Left ventricle myocardium superior (tissue), 1 donor: Measurements from ENCODE around the gene ZNF665. TPM values are rescaled to one million over a fixed set of nuclear protein-coding genes. Genes with fewer than 3 reads are reported as not detected.
A peak's percentile ranks its signal among the peaks of the same experiment; 100 is the strongest.
"Not testable (repeated sequence)": the region's sequence is repeated elsewhere in the genome, so short reads cannot be mapped to it uniquely, and the experiment has no call there.

Experiments
- ATAC-seq: fragments of 200-7000 bp; cut with Tn5 transposase; one replicate; pipeline ENCODE4 v1.9.1; 2020; ENCODE audit warnings: mild to moderate bottlenecking, moderate library complexity
- DNase-seq: peaks from one replicate; pipeline ENCODE4 v3.0.0-alpha.2; 2020
- intact Hi-C: fragments of 100-400 bp; cut with micrococcal nuclease; formaldehyde crosslinking; loops from one replicate; pipeline ENCODE4 v1.11.0; 2022
- long read RNA-seq: library from polyadenylated mRNA; unstranded; transcript quantifications from one replicate; pipeline ENCODE4 v2.0.0, GENCODE V29; 2021
- total RNA-seq: library from RNA; stranded (reverse); fragmentation: NEBNext Ultra II Directional; extraction: Animal tissue kit (Norgen Biotek cat#: 25700); gene quantifications from one replicate; pipeline ENCODE4 v1.2.1, GENCODE V29; 2021
- donor health status: DM: no; HTN: yes; CAD: no; lungs with severe emphysema.

ZNF665 gene
- total RNA-seq: 0.64 TPM
- long read RNA-seq, partial matches to known transcripts: 0 of 1 reads
- long read RNA-seq, other reads (novel, unspliced or antisense): 1 of 1 reads

- DNase-seq (peak; percentile 91), ATAC-seq (peak; percentile 85)
- intact Hi-C loops: no loop called here
Measured at GRCh38 chr19:53192771-53193534, at the start of gene ZNF665. TSS of gene ZNF665 (minus strand) at chr19:53193358. CDS start at chr19:53182898, 10,460 bp downstream.

- ATAC-seq (no peak), DNase-seq (no peak)
- intact Hi-C loops: no loop called here
Measured at GRCh38 chr19:53237114-53237777, 44.1 kb upstream of the ZNF665 start.

- DNase-seq: no peak
- ATAC-seq: no peak
- intact Hi-C loops: no loop called here
Measured at GRCh38 chr19:53224606-53225005, 31.4 kb upstream of the ZNF665 start.

DNA sequence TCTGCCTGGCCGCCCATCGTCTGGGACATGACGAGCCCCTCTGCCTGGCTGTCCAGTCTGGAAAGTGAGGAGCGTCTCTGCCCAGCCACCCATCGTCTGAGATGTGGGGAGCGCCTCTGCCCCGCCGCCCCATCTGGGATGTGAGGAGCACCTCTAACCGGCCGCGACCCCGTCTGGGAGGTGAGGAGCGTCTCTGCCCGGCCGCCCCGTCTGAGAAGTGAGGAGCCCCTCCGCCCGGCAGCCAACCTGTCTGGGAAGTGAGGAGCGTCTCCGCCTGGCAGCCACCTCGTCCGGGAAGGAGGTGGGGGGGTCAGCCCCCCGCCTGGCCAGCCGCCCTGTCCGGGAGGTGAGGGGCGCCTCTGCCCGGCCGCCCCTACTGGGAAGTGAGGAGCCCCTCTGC is 29.6 kb upstream of the ZNF665 start:
- DNase-seq, intact Hi-C loops, ATAC-seq: not testable (repeated sequence)

- ATAC-seq (no peak), DNase-seq (no peak)
- intact Hi-C loops: no loop called here
Measured at GRCh38 chr19:53212703-53213320, 19.7 kb upstream of the ZNF665 start.

- ATAC-seq, intact Hi-C loops, DNase-seq: not testable (repeated sequence)
Measured at GRCh38 chr19:53211554-53211953, 18.4 kb upstream of the ZNF665 start.

DNA sequence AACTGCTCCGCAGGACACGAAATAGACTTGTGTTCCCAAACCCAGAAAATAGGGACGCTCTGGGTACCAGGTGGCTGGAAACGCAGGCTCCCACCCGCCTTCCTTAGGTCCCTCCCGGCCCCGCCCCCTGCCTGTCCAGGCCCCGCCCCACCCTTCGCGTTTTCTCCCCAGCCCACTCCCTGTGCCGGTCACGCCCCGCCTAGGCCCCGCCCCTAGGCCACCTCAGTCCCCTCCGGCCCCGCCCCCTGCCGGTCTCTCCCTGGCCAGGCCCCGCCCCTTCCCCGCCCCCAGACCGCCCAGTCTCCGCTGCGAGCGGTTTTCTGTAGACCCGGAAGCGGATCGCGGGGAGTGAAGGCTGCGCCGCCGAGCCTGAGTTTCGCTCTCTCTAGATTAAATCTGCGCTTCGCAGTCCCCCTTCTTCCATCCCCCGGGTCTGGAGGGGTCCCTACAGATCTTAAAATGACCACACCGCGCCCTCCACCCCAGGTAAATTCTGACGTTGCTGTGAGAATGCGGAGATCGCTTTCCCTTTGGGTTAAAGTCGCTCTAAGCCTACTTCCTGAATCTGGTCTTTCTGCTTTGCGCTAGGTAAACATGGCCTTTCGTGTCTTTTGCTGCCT is 3.7 kb upstream of the ZNF665 start:
- DNase-seq: peak; percentile 99
- intact Hi-C loops: no loop called here
- peak; percentile 96 for ATAC-seq

GRCh38 chr19:53195265-53195903 is 2.2 kb upstream of the ZNF665 start:
- intact Hi-C loops: no loop called here
- DNase-seq (peak; percentile 67), ATAC-seq (peak; percentile 58)

DNA sequence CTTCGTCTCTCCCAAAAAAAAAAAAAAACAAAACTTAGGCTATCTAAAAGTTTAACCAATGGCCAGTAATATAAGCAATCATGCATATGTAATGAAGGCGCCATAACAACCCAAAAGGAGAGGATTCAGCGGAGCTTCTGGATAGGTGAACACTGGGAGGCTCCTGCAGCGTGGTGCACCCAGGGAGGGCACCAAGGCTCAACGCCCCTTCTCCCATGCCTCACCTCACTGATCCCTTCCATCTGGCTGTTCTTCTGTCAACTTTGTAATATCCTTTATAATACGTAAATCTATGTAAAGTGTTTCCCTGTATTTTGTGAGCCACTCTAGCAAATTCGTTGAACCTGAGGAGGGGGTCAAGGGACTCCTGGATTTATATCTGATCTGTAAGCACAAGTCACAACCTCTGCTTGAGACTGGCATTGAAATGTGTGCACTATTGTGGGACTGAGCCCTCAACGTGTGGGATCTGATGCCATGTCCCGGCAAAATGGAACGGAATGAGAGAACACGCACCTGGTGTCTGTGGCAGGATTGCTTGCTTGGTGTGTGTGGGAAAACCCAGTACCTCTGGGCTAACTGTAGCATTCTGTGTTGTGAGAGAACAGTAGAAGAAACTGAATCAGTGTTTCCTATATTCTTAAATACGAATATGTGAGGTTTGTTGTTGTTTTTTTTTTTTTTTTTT is 521 bp upstream of the ZNF665 start:
- ATAC-seq: peak; percentile 2
- intact Hi-C loops: no loop called here
- no peak for DNase-seq

GRCh38 chr19:53190253-53190652 is 2.9 kb downstream of the ZNF665 start:
- DNase-seq (no peak), ATAC-seq (no peak)
- intact Hi-C loops: no loop called here

DNA sequence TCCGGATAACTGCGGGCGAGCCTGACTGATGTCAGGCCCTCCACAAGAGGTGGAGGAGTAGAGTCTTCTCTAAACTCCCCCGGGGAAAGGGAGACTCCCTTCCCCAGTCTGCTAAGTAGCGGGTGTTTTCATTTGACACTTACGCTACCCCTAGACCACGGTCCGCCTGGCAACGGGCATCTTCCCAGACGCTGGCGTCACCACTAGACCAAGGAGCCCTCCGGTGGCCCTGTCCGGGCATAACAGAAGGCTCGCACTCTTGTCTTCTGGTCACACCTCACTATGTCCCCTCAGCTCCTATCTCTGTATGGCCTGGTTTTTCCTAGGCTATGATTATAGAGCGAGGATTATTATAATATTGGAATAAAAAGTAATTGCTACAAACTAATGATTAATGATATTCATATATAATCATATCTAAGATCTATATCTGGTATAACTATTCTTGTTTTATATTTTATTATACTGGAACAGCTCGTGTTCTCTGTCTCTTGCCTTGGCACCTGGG is 3.4 kb downstream of the ZNF665 start:
- intact Hi-C loops, ATAC-seq, DNase-seq: not testable (repeated sequence)

GRCh38 chr19:53185155-53185882 is 7.8 kb downstream of the ZNF665 start:
- intact Hi-C loops, ATAC-seq, DNase-seq: not testable (repeated sequence)

GRCh38 chr19:53183146-53183764 is 9.9 kb downstream of the ZNF665 start:
- DNase-seq (no peak), ATAC-seq (no peak)
- intact Hi-C loops: no loop called here

DNA sequence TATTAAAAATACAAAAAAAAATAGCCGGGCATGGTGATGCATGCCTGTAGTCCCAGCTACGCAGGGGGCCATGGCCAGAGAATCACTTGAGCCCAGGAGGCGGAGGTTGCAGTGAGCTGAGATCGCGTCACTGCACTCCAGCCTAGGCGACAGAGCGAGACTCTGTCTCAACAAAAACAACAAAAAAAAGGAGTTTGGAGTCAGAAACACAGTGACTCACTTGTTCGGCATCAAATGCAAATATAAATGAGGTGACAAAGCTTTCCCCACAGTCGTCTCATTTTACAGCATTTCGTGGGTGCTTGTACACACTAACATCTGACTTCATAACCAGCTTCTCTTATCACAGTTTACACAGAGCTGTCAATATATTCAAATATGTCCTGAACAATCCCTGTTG is 11.0 kb downstream of the ZNF665 start:
- DNase-seq (no peak), ATAC-seq (no peak)
- intact Hi-C loops: no loop called here

GRCh38 chr19:53177986-53178385 is 15.2 kb downstream of the ZNF665 start:
- intact Hi-C loops: no loop called here
- ATAC-seq (no peak), DNase-seq (no peak)

DNA sequence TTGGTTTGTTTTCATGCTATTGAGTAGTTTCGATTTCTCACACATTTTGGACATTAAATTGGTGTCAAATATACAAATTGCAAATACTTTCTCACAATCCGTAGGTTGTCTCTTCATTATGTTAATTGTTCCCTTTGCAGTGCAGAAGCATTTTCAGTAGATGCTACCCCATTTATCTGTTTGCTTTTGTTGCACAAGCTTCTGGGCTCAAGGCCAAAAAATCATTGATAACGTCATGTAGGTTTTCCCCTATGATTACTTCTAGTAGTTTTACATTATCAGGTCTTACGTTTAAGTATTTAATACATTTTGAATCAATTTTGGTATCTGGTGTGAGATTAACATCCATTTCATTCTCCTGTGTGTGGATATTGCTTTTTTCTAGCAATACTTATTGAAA is 20.3 kb downstream of the ZNF665 start:
- ATAC-seq (no peak), DNase-seq (no peak)
- intact Hi-C loops: no loop called here

DNA sequence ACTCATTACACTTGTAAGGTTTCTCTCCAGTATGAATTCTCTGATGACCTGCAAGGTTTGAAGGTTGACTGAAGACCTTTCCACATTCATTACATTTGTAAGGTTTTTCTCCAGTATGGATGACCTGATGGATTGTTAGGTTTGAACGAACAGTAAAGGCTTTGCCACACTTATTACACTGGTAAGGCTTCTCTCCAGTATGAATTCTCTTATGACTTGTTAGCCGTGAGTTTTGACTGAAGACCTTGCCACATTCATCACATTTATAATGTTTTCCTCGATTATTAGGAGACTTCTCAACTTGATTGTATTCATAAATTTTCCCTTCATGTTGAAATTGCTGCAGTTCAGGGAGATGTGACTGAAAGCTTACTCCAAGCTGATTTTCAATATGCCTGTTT is 27.5 kb downstream of the ZNF665 start:
- no peak for ATAC-seq
- no peak for DNase-seq
- intact Hi-C loops: no loop called here
